ENCODE results near the gene UBE2V1. TPM values are rescaled to one million over a fixed set of nuclear protein-coding genes. Genes with fewer than 3 reads are reported as not detected.
A peak's percentile ranks its signal among the peaks of the same experiment; 100 is the strongest.

The UBE2V1 gene
- total and polyA plus RNA-seq, 10 of the 15 experiments (the other 5 are each of a cell fraction or from before 2014, with no cell fraction given) = 51.8 to 219 (median 141) TPM

DNA sequence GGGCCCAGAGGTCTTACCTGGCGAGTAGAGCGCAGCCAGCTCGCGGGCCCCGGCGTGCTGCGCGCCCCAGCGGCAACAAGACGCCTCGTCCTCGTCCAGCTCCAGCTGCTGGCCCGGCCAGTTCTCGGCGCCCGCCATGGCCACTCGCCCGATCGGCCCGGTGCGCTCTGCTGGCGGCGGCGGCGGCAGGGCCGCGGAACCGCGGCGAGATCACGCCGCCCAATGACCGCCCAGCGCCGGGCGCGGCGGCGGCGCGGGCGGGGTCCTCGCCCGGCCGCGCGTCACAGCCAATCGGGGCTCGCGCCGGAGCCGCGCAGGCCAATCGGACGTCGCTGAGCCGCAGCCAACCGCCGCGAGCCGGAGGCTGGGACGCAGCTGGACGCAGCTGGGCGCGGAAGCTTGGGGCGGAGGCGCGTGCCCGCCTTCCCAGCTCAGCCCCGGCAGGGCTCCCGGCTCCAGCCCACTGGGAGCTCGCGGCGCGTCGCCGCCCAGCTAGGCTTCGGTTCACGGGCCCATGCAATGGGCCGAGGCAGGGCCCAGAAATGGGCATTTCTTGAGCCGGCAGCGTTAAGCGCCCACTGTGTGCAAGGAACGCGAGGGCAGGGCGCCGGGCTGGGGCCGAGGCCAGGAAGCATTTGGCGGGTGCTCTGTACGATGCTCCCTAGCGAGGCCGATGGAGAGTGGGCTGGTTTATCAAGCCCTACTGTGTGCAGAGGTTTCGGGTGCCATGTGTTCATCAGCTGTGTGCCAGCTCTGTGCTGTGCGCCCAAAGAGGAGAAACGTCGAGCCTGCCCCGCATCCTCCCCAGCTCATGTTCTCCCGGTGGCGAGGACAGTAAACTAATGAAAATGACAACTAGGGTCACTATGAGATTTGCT lies 40.8 kb upstream of the UBE2V1 start, which contains the start of gene PEDS1 (continued):
- TF ChIP-seq, protein P1, sequence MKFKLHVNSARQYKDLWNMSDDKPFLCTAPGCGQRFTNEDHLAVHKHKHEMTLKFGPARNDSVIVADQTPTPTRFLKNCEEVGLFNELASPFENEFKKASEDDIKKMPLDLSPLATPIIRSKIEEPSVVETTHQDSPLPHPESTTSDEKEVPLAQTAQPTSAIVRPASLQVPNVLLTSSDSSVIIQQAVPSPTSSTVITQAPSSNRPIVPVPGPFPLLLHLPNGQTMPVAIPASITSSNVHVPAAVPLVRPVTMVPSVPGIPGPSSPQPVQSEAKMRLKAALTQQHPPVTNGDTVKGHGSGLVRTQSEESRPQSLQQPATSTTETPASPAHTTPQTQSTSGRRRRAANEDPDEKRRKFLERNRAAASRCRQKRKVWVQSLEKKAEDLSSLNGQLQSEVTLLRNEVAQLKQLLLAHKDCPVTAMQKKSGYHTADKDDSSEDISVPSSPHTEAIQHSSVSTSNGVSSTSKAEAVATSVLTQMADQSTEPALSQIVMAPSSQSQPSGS (IDR thresholded peaks at IDR 0.05; ENCODE audit: low read length) = no peak
- TF ChIP-seq WRNIP1 (IDR thresholded peaks at IDR 0.05; ENCODE audit: borderline replicate concordance, low read depth, low read length) (no peak), BMI1 (IDR thresholded peaks at IDR 0.05; ENCODE audit: borderline replicate concordance) (no peak), SMARCA5 (IDR thresholded peaks at IDR 0.05) (peak; percentile 68; the same call in 1 of the 2 replicates), ATF7 (IDR thresholded peaks at IDR 0.05; ENCODE audit: low read depth) (no peak), EGR1 (IDR thresholded peaks at IDR 0.05; ENCODE audit: borderline replicate concordance in 1 of 2, low read depth in 2 of 2, low read length in 2 of 2) (peak in 1 of 2 experiments; percentile 43; a peak in 1 of 3 replicates), TCF7 (IDR thresholded peaks at IDR 0.05; ENCODE audit: borderline replicate concordance) (no peak), BACH1 (IDR thresholded peaks at IDR 0.05; ENCODE audit: borderline replicate concordance) (peak; percentile 74), EZH2 (IDR thresholded peaks at IDR 0.05; ENCODE audit: borderline replicate concordance, control insufficient read depth, low read depth, low read length) (no peak), PML (IDR thresholded peaks at IDR 0.05; ENCODE audit: low read length) (peak; percentile 81; the same call in 1 of the 2 replicates), EED (IDR thresholded peaks at IDR 0.05; ENCODE audit: low read depth) (no peak), POLR2A (IDR thresholded peaks at IDR 0.05; ENCODE audit: low read depth, low read length) (peak; percentile 94), PAX5 (IDR thresholded peaks at IDR 0.05; ENCODE audit: borderline replicate concordance, low read depth, low read length) (peak; percentile 59; the same call in 1 of the 2 replicates), RELA (IDR thresholded peaks at IDR 0.05; ENCODE audit: borderline replicate concordance, partially characterized antibody) (no peak), STAT1 (conservative IDR thresholded peaks at IDR 0.05) (no peak), HDGF (IDR thresholded peaks at IDR 0.05) (no peak), JUNB (IDR thresholded peaks at IDR 0.05) (no peak), JUND (IDR thresholded peaks at IDR 0.05; ENCODE audit: low read depth, low read length) (no peak)
- TF ChIP-seq, protein P2, sequence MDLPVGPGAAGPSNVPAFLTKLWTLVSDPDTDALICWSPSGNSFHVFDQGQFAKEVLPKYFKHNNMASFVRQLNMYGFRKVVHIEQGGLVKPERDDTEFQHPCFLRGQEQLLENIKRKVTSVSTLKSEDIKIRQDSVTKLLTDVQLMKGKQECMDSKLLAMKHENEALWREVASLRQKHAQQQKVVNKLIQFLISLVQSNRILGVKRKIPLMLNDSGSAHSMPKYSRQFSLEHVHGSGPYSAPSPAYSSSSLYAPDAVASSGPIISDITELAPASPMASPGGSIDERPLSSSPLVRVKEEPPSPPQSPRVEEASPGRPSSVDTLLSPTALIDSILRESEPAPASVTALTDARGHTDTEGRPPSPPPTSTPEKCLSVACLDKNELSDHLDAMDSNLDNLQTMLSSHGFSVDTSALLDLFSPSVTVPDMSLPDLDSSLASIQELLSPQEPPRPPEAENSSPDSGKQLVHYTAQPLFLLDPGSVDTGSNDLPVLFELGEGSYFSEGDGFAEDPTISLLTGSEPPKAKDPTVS (IDR thresholded peaks at IDR 0.05; ENCODE audit: low read depth, low read length) = no peak
- TF ChIP-seq, protein P3, sequence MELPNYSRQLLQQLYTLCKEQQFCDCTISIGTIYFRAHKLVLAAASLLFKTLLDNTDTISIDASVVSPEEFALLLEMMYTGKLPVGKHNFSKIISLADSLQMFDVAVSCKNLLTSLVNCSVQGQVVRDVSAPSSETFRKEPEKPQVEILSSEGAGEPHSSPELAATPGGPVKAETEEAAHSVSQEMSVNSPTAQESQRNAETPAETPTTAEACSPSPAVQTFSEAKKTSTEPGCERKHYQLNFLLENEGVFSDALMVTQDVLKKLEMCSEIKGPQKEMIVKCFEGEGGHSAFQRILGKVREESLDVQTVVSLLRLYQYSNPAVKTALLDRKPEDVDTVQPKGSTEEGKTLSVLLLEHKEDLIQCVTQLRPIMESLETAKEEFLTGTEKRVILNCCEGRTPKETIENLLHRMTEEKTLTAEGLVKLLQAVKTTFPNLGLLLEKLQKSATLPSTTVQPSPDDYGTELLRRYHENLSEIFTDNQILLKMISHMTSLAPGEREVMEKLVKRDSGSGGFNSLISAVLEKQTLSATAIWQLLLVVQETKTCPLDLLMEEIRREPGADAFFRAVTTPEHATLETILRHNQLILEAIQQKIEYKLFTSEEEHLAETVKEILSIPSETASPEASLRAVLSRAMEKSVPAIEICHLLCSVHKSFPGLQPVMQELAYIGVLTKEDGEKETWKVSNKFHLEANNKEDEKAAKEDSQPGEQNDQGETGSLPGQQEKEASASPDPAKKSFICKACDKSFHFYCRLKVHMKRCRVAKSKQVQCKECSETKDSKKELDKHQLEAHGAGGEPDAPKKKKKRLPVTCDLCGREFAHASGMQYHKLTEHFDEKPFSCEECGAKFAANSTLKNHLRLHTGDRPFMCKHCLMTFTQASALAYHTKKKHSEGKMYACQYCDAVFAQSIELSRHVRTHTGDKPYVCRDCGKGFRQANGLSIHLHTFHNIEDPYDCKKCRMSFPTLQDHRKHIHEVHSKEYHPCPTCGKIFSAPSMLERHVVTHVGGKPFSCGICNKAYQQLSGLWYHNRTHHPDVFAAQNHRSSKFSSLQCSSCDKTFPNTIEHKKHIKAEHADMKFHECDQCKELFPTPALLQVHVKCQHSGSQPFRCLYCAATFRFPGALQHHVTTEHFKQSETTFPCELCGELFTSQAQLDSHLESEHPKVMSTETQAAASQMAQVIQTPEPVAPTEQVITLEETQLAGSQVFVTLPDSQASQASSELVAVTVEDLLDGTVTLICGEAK (IDR thresholded peaks at IDR 0.05; ENCODE audit: borderline replicate concordance) = no peak
- TF ChIP-seq, protein P4, sequence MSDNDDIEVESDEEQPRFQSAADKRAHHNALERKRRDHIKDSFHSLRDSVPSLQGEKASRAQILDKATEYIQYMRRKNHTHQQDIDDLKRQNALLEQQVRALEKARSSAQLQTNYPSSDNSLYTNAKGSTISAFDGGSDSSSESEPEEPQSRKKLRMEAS (IDR thresholded peaks at IDR 0.05; ENCODE audit: low read depth, low read length) = peak; percentile 59; the same call in 1 of the 2 replicates
- TF ChIP-seq, protein P5, sequence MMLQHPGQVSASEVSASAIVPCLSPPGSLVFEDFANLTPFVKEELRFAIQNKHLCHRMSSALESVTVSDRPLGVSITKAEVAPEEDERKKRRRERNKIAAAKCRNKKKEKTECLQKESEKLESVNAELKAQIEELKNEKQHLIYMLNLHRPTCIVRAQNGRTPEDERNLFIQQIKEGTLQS (IDR thresholded peaks at IDR 0.05; ENCODE audit: borderline replicate concordance, extremely low read depth, low read depth, low read length) = no peak

Measured in GM12878 (cell line).